GM12878 (cell line): ENCODE measurements around the gene UBB. TPM values are rescaled to one million over a fixed set of nuclear protein-coding genes. Genes with fewer than 3 reads are reported as not detected.

Experiments
- ATAC-seq: fragments of 200-7000 bp; cut with Tn5 transposase; 3 replicates; pipeline ENCODE4 v1.9.1; 2020; ENCODE audit warnings: mild to moderate bottlenecking, moderate library complexity
- BruUV-seq: library from RNA; stranded (reverse); fragments of 400-500 nt; replicated peaks from 2 replicates; lab custom pipeline; 2021; lab: Mats Ljungman, UMichigan
- CTCF ChIA-PET: fragments of 300-600 bp; sonication (Branson Sonifier 250); formaldehyde crosslinking; extraction: SDS; loops from one replicate; lab custom pipeline; 2021; ENCODE audit warnings: inconsistent platforms; lab: Yijun Ruan, JAX
- POLR2A ChIA-PET: fragments of 350-600 bp; formaldehyde crosslinking; extraction: SDS; loops from one replicate; lab custom pipeline; 2021; ENCODE audit warnings: inconsistent platforms; lab: Charles Lee
- RAD21 ChIA-PET: fragments of 300-600 bp; sonication (Branson Sonifier 250); formaldehyde crosslinking; loops from one replicate; lab custom pipeline; 2023; ENCODE audit warnings: antibody characterized with exemption; ENCODE audit not compliant: unreplicated experiment; lab: Charles Lee
- SMC1A ChIA-PET: fragments of 300-600 bp; sonication (Branson Sonifier 250); formaldehyde crosslinking; loops from one replicate; lab custom pipeline; 2023; ENCODE audit not compliant: unreplicated experiment, uncharacterized antibody; lab: Charles Lee
- DNase-seq: peaks from one replicate; pipeline ENCODE4 v3.0.0-alpha.2; 2011; ENCODE audit warnings: low read depth, low spot score
- FAIRE-seq: peaks from 3 replicates; lab custom pipeline; 2011; peaks lifted over from hg19 to GRCh38; lab: Jason Lieb, UNC
- H2AFZ ChIP-seq: 2 replicates; pipeline ENCODE4 v1.6.0; 2011; ENCODE audit warnings: low read depth, low read length, control low read depth; ENCODE audit not compliant: control insufficient read depth
- H3K27ac ChIP-seq: 2 replicates; pipeline ENCODE4 v1.5.1; 2011; ENCODE audit warnings: control low read depth; ENCODE audit not compliant: control insufficient read depth, insufficient read depth
- H3K27me3 ChIP-seq, 2 experiments: replicated peaks in 1 of 2; 2 replicates each; pipeline versions ENCODE4 v1.6.0 to v1.6.1; 2011; ENCODE audit warnings: low read length in 1 of 2; ENCODE audit not compliant: control insufficient read depth in 2 of 2, insufficient read depth in 2 of 2
- H3K36me3 ChIP-seq, 2 experiments: 2 replicates each; pipeline ENCODE4 v1.5.1; 2011; ENCODE audit warnings: low read length in 1 of 2; ENCODE audit not compliant: control insufficient read depth in 2 of 2, insufficient read depth in 2 of 2
- H3K4me1 ChIP-seq: 2 replicates; pipeline ENCODE4 v1.6.1; 2011; ENCODE audit warnings: mild to moderate bottlenecking, low read length, moderate library complexity, mixed read lengths; ENCODE audit not compliant: control insufficient read depth, insufficient read depth
- H3K4me2 ChIP-seq: 2 replicates; pipeline ENCODE4 v1.6.0; 2011; ENCODE audit warnings: control low read depth; ENCODE audit not compliant: control insufficient read depth, insufficient read depth
- H3K4me3 ChIP-seq: fragments of 200-600 bp; sonication (generic); 2 replicates; pipeline ENCODE4 v1.5.1; 2016
- H3K79me2 ChIP-seq: 2 replicates; pipeline ENCODE4 v1.6.0; 2011; ENCODE audit warnings: low read length; ENCODE audit not compliant: control insufficient read depth, insufficient read depth
- H3K9ac ChIP-seq: 2 replicates; pipeline ENCODE4 v1.8.0; 2011; ENCODE audit warnings: low read length, control low read depth, mixed read lengths; ENCODE audit not compliant: control insufficient read depth, insufficient read depth
- H3K9me3 ChIP-seq: replicated peaks from 3 replicates; pipeline ENCODE4 v1.5.1; 2011; ENCODE audit warnings: mild to moderate bottlenecking, low read length; ENCODE audit not compliant: control insufficient read depth, insufficient read depth
- H4K20me1 ChIP-seq: 2 replicates; pipeline ENCODE4 v1.6.0; 2011; ENCODE audit not compliant: control insufficient read depth, insufficient read depth
- BACH1 ChIP-seq: fragments of 450-650 bp; IDR thresholded peaks from 2 replicates; pipeline ENCODE4 v1.6.1; 2017; ENCODE audit warnings: mild to moderate bottlenecking, borderline replicate concordance
- BCL11A ChIP-seq: IDR thresholded peaks from 2 replicates; pipeline ENCODE4 v1.6.1; 2011; ENCODE audit warnings: low read depth, low read length
- BCL3 ChIP-seq: IDR thresholded peaks from 2 replicates; pipeline ENCODE4 v1.6.1; 2011; ENCODE audit warnings: borderline replicate concordance, low read depth, mild to moderate bottlenecking, moderate library complexity, low read length; ENCODE audit not compliant: insufficient read depth, poor library complexity, severe bottlenecking
- BRCA1 ChIP-seq: IDR thresholded peaks from 2 replicates; pipeline ENCODE4 v1.6.1; 2011; ENCODE audit warnings: low read depth, low read length, improper control_type of control experiment
- CBX5 ChIP-seq: sonication (generic); IDR thresholded peaks from 2 replicates; pipeline ENCODE4 v1.6.1; 2016; ENCODE audit warnings: low read depth, moderate library complexity, mild to moderate bottlenecking, inconsistent platforms
- CHD4 ChIP-seq: fragments of 200-600 bp; sonication (generic); IDR thresholded peaks from 2 replicates; pipeline ENCODE4 v1.6.1; 2016; ENCODE audit warnings: mild to moderate bottlenecking
- EGR1 ChIP-seq, 2 experiments: IDR thresholded peaks; 1 replicate in 1 of 2; 2 replicates in 1 of 2; pipeline ENCODE4 v1.6.1; 2011 to 2012; ENCODE audit warnings: low read depth in 2 of 2, low read length in 2 of 2, borderline replicate concordance in 1 of 2, mild to moderate bottlenecking in 1 of 2, moderate library complexity in 1 of 2
- FOS ChIP-seq: IDR thresholded peaks from 3 replicates; pipeline ENCODE4 v1.6.1; 2011; ENCODE audit warnings: borderline replicate concordance; ENCODE audit not compliant: insufficient read length; ENCODE audit errors: extremely low read depth
- HDAC6 ChIP-seq: fragments of 200-600 bp; sonication (generic); IDR thresholded peaks from one replicate; pipeline ENCODE4 v1.8.0; 2017; ENCODE audit warnings: antibody characterized with exemption; ENCODE audit not compliant: unreplicated experiment
- MAX ChIP-seq: IDR thresholded peaks from 2 replicates; pipeline ENCODE4 v1.6.1; 2012; ENCODE audit warnings: low read depth, low read length, improper control_type of control experiment
- MTA2 ChIP-seq: fragments of 450-650 bp; IDR thresholded peaks from 2 replicates; pipeline ENCODE4 v1.6.1; 2016; ENCODE audit warnings: low read depth, mild to moderate bottlenecking, moderate library complexity
- PKNOX1 ChIP-seq: fragments of 450-650 bp; IDR thresholded peaks from 2 replicates; pipeline ENCODE4 v1.6.1; 2016; ENCODE audit warnings: mild to moderate bottlenecking
- PML ChIP-seq: IDR thresholded peaks from 2 replicates; pipeline ENCODE4 v1.6.1; 2012; ENCODE audit warnings: low read length, inconsistent platforms
- SIN3A ChIP-seq: IDR thresholded peaks from 2 replicates; pipeline ENCODE4 v1.6.1; 2012; ENCODE audit warnings: low read depth, low read length, improper control_type of control experiment
- TBL1XR1 ChIP-seq: IDR thresholded peaks from 2 replicates; pipeline ENCODE4 v1.6.1; 2012; ENCODE audit warnings: low read depth, low read length, improper control_type of control experiment
- whole genome bisulfite sequencing: methylation state at CpG from one replicate; pipeline ENCODE4 v1.1.6; 2016; ENCODE audit warnings: low lambda C conversion rate; ENCODE audit not compliant: insufficient replicate concordance, insufficient coverage; ENCODE audit errors: missing lambda C conversion rate; 5-methylcytosine and 5-hydroxymethylcytosine counted together
- in situ Hi-C: fragments of 300-500 bp; cut with MboI; formaldehyde crosslinking; loops from 9 replicates; pipeline ENCODE4 v1.14.3; 2018; ENCODE audit warnings: mixed read lengths
- intact Hi-C: fragments of 100-400 bp; cut with micrococcal nuclease; formaldehyde crosslinking; loops from one replicate; pipeline ENCODE4 v1.14.2; 2022; ENCODE audit not compliant: unreplicated experiment
- polyA plus RNA-seq, 11 experiments: library from polyadenylated mRNA; depleted of rRNA in 4 of 11; unstranded in 6 of 11; stranded (reverse) in 5 of 11; fragments of >200 nt; fragmentation: Nextera tagmentation in 4 of 11; fragmentation: Illumina TruSeq in 1 of 11; extraction: Ambion mirVana in 4 of 11; extraction: Trizol in 1 of 11; gene quantifications; 1 replicate in 1 of 11; 2 replicates in 10 of 11; pipeline versions ENCODE4 v1.2.1 to v1.2.3, GENCODE V29; 2011 to 2016; ENCODE audit warnings: inconsistent platforms in 2 of 11, missing spikeins in 2 of 11, low read depth in 1 of 11
- total RNA-seq, 4 experiments: library from RNA; depleted of rRNA in 3 of 4; stranded (reverse); fragments of >200 nt in 3 of 4; fragmentation: Illumina TruSeq in 1 of 4; extraction: Trizol in 1 of 4; gene quantifications; 2 replicates each; pipeline versions ENCODE4 v1.2.1 to v1.2.3, GENCODE V29; 2013 to 2021
- TF ChIP-seq, protein P1 (sequence below): fragments of 450-650 bp; IDR thresholded peaks from 2 replicates; pipeline ENCODE4 v1.6.1; 2017; ENCODE audit warnings: low read depth, mild to moderate bottlenecking, moderate library complexity
- TF ChIP-seq, protein P2 (sequence below): fragments of 450-650 bp; formaldehyde crosslinking; IDR thresholded peaks from 2 replicates; pipeline ENCODE4 v1.4.0; 2022; ENCODE audit warnings: mild to moderate bottlenecking, moderate library complexity

The UBB gene
- total and polyA plus RNA-seq, 10 of the 15 experiments (the other 5 are each of a cell fraction or from before 2014, with no cell fraction given) = 1,133 to 4,246 (median 2,099) TPM

GRCh38 chr17:16351831-16352230 is 29.1 kb upstream of the UBB start:
- intact Hi-C loops = loop anchor here (2.0 kb wide), 1 partner anchor 65 kb away; no protein-coding TSS in a partner anchor
- 0 out of 2 replicates have a peak overlapping the region, but pooled peaks have one; percentile 61 for H3K27ac ChIP-seq
- 26% methylated on average over 10 of the region's 10 CpGs for WGBS
- RAD21 ChIA-PET = interaction anchor here (0.6 to 3.0 kb wide), 7 partner anchors 12 to 139 kb away, joined by 3 to 15 read pairs (median 6); no protein-coding TSS in a partner anchor
- H3K79me2 ChIP-seq = peaks cover 23% of the 10 kb centered on the region
- no TSS peak for BruUV-seq
- in situ Hi-C loops = no loop called here
- DNase-seq (no peak), ATAC-seq (no peak), FAIRE-seq (no peak)
- H3K4me3 ChIP-seq = peak overlapping the region; percentile 83
- H4K20me1 ChIP-seq = no peaks in the 10 kb centered on the region
- H3K27me3 ChIP-seq = no peaks in the 10 kb centered on the region
- peak overlapping the region; percentile 82 for H2AFZ ChIP-seq
- SMC1A ChIA-PET = interaction anchor here (0.7 to 4.3 kb wide), 13 partner anchors 8 to 170 kb away, joined by 3 to 28 read pairs (median 4); partner anchors contain the start of gene PIGL
- H3K4me2 ChIP-seq = peak overlapping the region; percentile 61
- POLR2A ChIA-PET = interaction anchor here (0.9 to 2.0 kb wide), 5 partner anchors 25 to 66 kb away, joined by 3 to 8 read pairs (median 3); no protein-coding TSS in a partner anchor
- H3K4me1 ChIP-seq = peaks cover 3% of the 10 kb centered on the region; the same call in 1 of the 2 replicates
- peaks cover 5 to 7% of the 10 kb centered on the region in 2 experiments; a peak in 2 of 4 replicates for H3K36me3 ChIP-seq
- no peaks in the 10 kb centered on the region for H3K9me3 ChIP-seq
- CTCF ChIA-PET = interaction anchor here (0.8 to 8.2 kb wide), 10 partner anchors 9 to 90 kb away, joined by 3 to 88 read pairs (median 4); no protein-coding TSS in a partner anchor
- peak overlapping the region; percentile 71 for H3K9ac ChIP-seq
- TF ChIP-seq TBL1XR1 (no peak), BCL11A (no peak), PKNOX1 (no peak), MAX (no peak), BRCA1 (no peak), BACH1 (no peak), PML (no peak), BCL3 (no peak), EGR1 (IDR thresholded peaks at IDR 0.05; ENCODE audit: borderline replicate concordance in 1 of 2, low read depth in 2 of 2, low read length in 2 of 2) (no peak), HDAC6 (no peak), SIN3A (no peak), MTA2 (no peak), CHD4 (no peak), CBX5 (no peak), FOS (no peak)
- TF ChIP-seq, protein P1, sequence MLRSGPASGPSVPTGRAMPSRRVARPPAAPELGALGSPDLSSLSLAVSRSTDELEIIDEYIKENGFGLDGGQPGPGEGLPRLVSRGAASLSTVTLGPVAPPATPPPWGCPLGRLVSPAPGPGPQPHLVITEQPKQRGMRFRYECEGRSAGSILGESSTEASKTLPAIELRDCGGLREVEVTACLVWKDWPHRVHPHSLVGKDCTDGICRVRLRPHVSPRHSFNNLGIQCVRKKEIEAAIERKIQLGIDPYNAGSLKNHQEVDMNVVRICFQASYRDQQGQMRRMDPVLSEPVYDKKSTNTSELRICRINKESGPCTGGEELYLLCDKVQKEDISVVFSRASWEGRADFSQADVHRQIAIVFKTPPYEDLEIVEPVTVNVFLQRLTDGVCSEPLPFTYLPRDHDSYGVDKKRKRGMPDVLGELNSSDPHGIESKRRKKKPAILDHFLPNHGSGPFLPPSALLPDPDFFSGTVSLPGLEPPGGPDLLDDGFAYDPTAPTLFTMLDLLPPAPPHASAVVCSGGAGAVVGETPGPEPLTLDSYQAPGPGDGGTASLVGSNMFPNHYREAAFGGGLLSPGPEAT = no peak
- TF ChIP-seq, protein P2, sequence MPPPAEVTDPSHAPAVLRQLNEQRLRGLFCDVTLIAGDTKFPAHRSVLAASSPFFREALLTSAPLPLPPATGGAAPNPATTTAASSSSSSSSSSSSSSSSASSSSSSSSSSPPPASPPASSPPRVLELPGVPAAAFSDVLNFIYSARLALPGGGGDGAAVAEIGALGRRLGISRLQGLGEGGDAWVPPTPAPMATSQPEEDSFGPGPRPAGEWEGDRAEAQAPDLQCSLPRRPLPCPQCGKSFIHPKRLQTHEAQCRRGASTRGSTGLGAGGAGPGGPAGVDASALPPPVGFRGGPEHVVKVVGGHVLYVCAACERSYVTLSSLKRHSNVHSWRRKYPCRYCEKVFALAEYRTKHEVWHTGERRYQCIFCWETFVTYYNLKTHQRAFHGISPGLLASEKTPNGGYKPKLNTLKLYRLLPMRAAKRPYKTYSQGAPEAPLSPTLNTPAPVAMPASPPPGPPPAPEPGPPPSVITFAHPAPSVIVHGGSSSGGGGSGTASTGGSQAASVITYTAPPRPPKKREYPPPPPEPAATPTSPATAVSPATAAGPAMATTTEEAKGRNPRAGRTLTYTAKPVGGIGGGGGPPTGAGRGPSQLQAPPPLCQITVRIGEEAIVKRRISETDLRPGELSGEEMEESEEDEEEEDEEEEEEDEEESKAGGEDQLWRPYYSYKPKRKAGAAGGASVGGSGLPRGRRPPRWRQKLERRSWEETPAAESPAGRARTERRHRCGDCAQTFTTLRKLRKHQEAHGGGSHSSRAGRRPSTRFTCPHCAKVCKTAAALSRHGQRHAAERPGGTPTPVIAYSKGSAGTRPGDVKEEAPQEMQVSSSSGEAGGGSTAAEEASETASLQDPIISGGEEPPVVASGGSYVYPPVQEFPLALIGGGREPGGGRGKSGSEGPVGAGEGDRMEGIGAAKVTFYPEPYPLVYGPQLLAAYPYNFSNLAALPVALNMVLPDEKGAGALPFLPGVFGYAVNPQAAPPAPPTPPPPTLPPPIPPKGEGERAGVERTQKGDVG (CRISPR knock-in tag) = no peak
